OCI-LY7 (cell line): ENCODE results near the gene ATP4A. TPM values are rescaled to one million over a fixed set of nuclear protein-coding genes. Genes with fewer than 3 reads are reported as not detected.

Experiments used
- BruUV-seq: library from RNA; stranded (reverse); fragments of 400-500 nt; replicated peaks from 2 replicates; lab custom pipeline; 2021; lab: Mats Ljungman, UMichigan
- CTCF ChIA-PET: fragments of 300-600 bp; sonication (Branson Sonifier 250); formaldehyde crosslinking; loops from one replicate; lab custom pipeline; 2022; ENCODE audit warnings: antibody characterized with exemption; ENCODE audit not compliant: unreplicated experiment; lab: Charles Lee
- POLR2A ChIA-PET: fragments of 300-600 bp; sonication (Branson Sonifier 250); formaldehyde crosslinking; loops from one replicate; lab custom pipeline; 2022; ENCODE audit warnings: antibody characterized with exemption; lab: Charles Lee
- DNase-seq: peaks from one replicate; pipeline ENCODE4 v3.0.0-alpha.2; 2015; ENCODE audit warnings: low spot score
- H2AFZ ChIP-seq: fragments of 200-600 bp; sonication (generic), shearing (Covaris generic); 2 replicates; pipeline ENCODE4 v1.6.1; 2014; ENCODE audit warnings: mild to moderate bottlenecking, antibody characterized with exemption, low read length, moderate library complexity
- H3K27ac ChIP-seq: fragments of 200-600 bp; sonication (generic); 2 replicates; pipeline ENCODE4 v1.5.1; 2014; ENCODE audit warnings: mixed run types, low read depth, mild to moderate bottlenecking, moderate library complexity, low read length, inconsistent platforms; ENCODE audit not compliant: poor library complexity, severe bottlenecking
- H3K36me3 ChIP-seq: fragments of 200-600 bp; sonication (generic); 2 replicates; pipeline ENCODE4 v1.6.1; 2014; ENCODE audit warnings: mild to moderate bottlenecking, antibody characterized with exemption, low read length, moderate library complexity, mixed read lengths; ENCODE audit not compliant: insufficient read depth
- H3K4me1 ChIP-seq: fragments of 200-600 bp; sonication (generic); 2 replicates; pipeline ENCODE4 v1.5.1; 2014; ENCODE audit warnings: mild to moderate bottlenecking, low read length; ENCODE audit not compliant: insufficient read depth, poor library complexity, severe bottlenecking
- H3K4me2 ChIP-seq: fragments of 200-600 bp; sonication (generic); 2 replicates; pipeline ENCODE4 v1.6.1; 2014; ENCODE audit warnings: mild to moderate bottlenecking, low read length
- H3K4me3 ChIP-seq: fragments of 200-600 bp; sonication (generic); 2 replicates; pipeline ENCODE4 v1.5.1; 2014; ENCODE audit warnings: mild to moderate bottlenecking, low read depth, low read length; ENCODE audit not compliant: poor library complexity, severe bottlenecking
- H3K79me2 ChIP-seq: fragments of 200-600 bp; sonication (generic); 2 replicates; pipeline ENCODE4 v1.6.1; 2016; ENCODE audit warnings: low read depth, mild to moderate bottlenecking, low read length, moderate library complexity, mixed read lengths; ENCODE audit not compliant: insufficient read depth
- H3K9me2 ChIP-seq: fragments of 200-600 bp; sonication (generic); 2 replicates; pipeline ENCODE4 v1.6.1; 2016; ENCODE audit warnings: mild to moderate bottlenecking, low read length, mixed read lengths; ENCODE audit not compliant: insufficient read depth
- H3K9me3 ChIP-seq: fragments of 200-600 bp; sonication (generic); 2 replicates; pipeline ENCODE4 v1.6.1; 2014; ENCODE audit warnings: mild to moderate bottlenecking, mixed run types, low read length, mixed read lengths
- H4K20me1 ChIP-seq: fragments of 200-600 bp; sonication (generic); 2 replicates; pipeline ENCODE4 v1.6.1; 2014; ENCODE audit warnings: mild to moderate bottlenecking, antibody characterized with exemption, low read length, moderate library complexity, mixed read lengths; ENCODE audit not compliant: insufficient read depth
- CTCF ChIP-seq: fragments of 200-600 bp; sonication (generic); conservative IDR thresholded peaks from 2 replicates; pipeline ENCODE4 v1.5.1; 2014; ENCODE audit warnings: mild to moderate bottlenecking, antibody characterized with exemption, low read length, moderate library complexity, mixed read lengths
- EZH2phosphoT487 ChIP-seq: fragments of 200-600 bp; sonication (generic); IDR thresholded peaks from 2 replicates; pipeline ENCODE4 v1.6.1; 2018; ENCODE audit warnings: low read depth, borderline replicate concordance, mild to moderate bottlenecking, mixed run types, antibody characterized with exemption, low read length, moderate library complexity, mixed read lengths
- intact Hi-C: fragments of 100-400 bp; cut with micrococcal nuclease; formaldehyde crosslinking; loops from one replicate; pipeline ENCODE4 v1.10.0; 2022; ENCODE audit not compliant: unreplicated experiment
- total RNA-seq, 2 experiments: library from RNA; depleted of rRNA in 1 of 2; stranded (reverse); fragments of >200 nt in 1 of 2; shearing (Covaris generic) in 1 of 2; gene quantifications; 2 replicates each; pipeline ENCODE4 v1.2.3, GENCODE V29; 2014 to 2022

Gene ATP4A
- total RNA-seq, 2 experiments from 2014 or later: 0.36 to 0.92 TPM

GRCh38 chr19:35501684-35502083 lies 61.8 kb downstream of the ATP4A start:
- ChIA-PET POLR2A (no interaction called here), CTCF (no interaction called here)
- no peaks in the 10 kb centered on the region for H3K9me2 ChIP-seq
- H3K4me1 ChIP-seq: no peaks in the 10 kb centered on the region
- no peak overlapping the region for H3K27ac ChIP-seq
- no peaks in the 10 kb centered on the region for H3K79me2 ChIP-seq
- H3K4me3 ChIP-seq: no peak overlapping the region
- H4K20me1 ChIP-seq: no peaks in the 10 kb centered on the region
- H3K36me3 ChIP-seq: no peaks in the 10 kb centered on the region
- TF ChIP-seq EZH2phosphoT487 (no peak), CTCF (no peak)
- H3K9me3 ChIP-seq: no peaks in the 10 kb centered on the region
- intact Hi-C loops: no loop called here
- no peak overlapping the region for H2AFZ ChIP-seq
- no TSS peak for BruUV-seq
- H3K4me2 ChIP-seq: no peak overlapping the region
- no peak for DNase-seq

- CTCF ChIA-PET: no interaction called here
- H3K4me3 ChIP-seq: no peak overlapping the region
- POLR2A ChIA-PET: no interaction called here
- DNase-seq: no peak
- H3K79me2 ChIP-seq: no peaks in the 10 kb centered on the region
- no peak overlapping the region for H2AFZ ChIP-seq
- no peaks in the 10 kb centered on the region for H4K20me1 ChIP-seq
- H3K4me1 ChIP-seq: no peaks in the 10 kb centered on the region
- no peak for TF ChIP-seq EZH2phosphoT487
- TF ChIP-seq CTCF: no peak
- no TSS peak for BruUV-seq
- intact Hi-C loops: no loop called here
- H3K36me3 ChIP-seq: no peaks in the 10 kb centered on the region
- no peaks in the 10 kb centered on the region for H3K9me2 ChIP-seq
- H3K4me2 ChIP-seq: no peak overlapping the region
- no peak overlapping the region for H3K27ac ChIP-seq
- H3K9me3 ChIP-seq: no peaks in the 10 kb centered on the region
Measured at GRCh38 chr19:35500611-35501010, 62.8 kb downstream of the ATP4A start.

Other genes with a start within 250 kb of the ATP4A start
- gene CD22, start 234.5 kb downstream of the ATP4A start, total RNA-seq (2014; rRNA removed; shearing (Covaris generic)): 312 and 413 TPM in 2 replicates
- 972 TPM in 2 replicates for gene CD22, start 234.5 kb downstream of the ATP4A start, total RNA-seq (2022)
- 8.5 and 11.4 TPM in 2 replicates for gene FFAR1, start 215.8 kb downstream of the ATP4A start, total RNA-seq (2014; rRNA removed; shearing (Covaris generic))
- 9.8 and 11.6 TPM in 2 replicates for gene FFAR1, start 215.8 kb downstream of the ATP4A start, total RNA-seq (2022)
- 0.72 TPM in 1 of 2 replicates, not detected in the other for gene FFAR3, start 205.2 kb downstream of the ATP4A start, total RNA-seq (2014; rRNA removed; shearing (Covaris generic))
- 0.19 and 0.31 TPM in 2 replicates for gene FFAR3, start 205.2 kb downstream of the ATP4A start, total RNA-seq (2022)
- 0.06 TPM in 1 of 2 replicates, not detected in the other for gene GPR42, start 192.6 kb downstream of the ATP4A start, total RNA-seq (2014; rRNA removed; shearing (Covaris generic))
- not detected in 2 replicates for gene GPR42, start 192.6 kb downstream of the ATP4A start, total RNA-seq (2022)
- gene FFAR2, start 115.4 kb downstream of the ATP4A start, total RNA-seq (2014; rRNA removed; shearing (Covaris generic)): not detected in 2 replicates
- not detected in 2 replicates for gene FFAR2, start 115.4 kb downstream of the ATP4A start, total RNA-seq (2022)
- not detected in 2 replicates for gene KRTDAP, start 73.2 kb downstream of the ATP4A start, total RNA-seq (2014; rRNA removed; shearing (Covaris generic))
- not detected in 2 replicates for gene KRTDAP, start 73.2 kb downstream of the ATP4A start, total RNA-seq (2022)
- not detected in 2 replicates for gene DMKN, start 50.0 kb downstream of the ATP4A start, total RNA-seq (2014; rRNA removed; shearing (Covaris generic))
- gene DMKN, start 50.0 kb downstream of the ATP4A start, total RNA-seq (2022): not detected in 2 replicates
- gene SBSN, start 35.3 kb downstream of the ATP4A start, total RNA-seq (2014; rRNA removed; shearing (Covaris generic)): not detected in 2 replicates
- not detected in 2 replicates for gene SBSN, start 35.3 kb downstream of the ATP4A start, total RNA-seq (2022)
- gene GAPDHS, start 30.2 kb downstream of the ATP4A start, total RNA-seq (2014; rRNA removed; shearing (Covaris generic)): not detected in 2 replicates
- gene GAPDHS, start 30.2 kb downstream of the ATP4A start, total RNA-seq (2022): not detected in 2 replicates
- 83.2 and 85.8 TPM in 2 replicates for gene TMEM147, start 18.0 kb downstream of the ATP4A start, total RNA-seq (2014; rRNA removed; shearing (Covaris generic))
- gene TMEM147, start 18.0 kb downstream of the ATP4A start, total RNA-seq (2022): 40.9 and 47.1 TPM in 2 replicates
- not detected in 2 replicates for gene PMIS2, start 22.5 kb upstream of the ATP4A start, total RNA-seq (2014; rRNA removed; shearing (Covaris generic))
- gene PMIS2, start 22.5 kb upstream of the ATP4A start, total RNA-seq (2022): not detected in 2 replicates
- 61.5 and 66.8 TPM in 2 replicates for gene HAUS5, start 49.1 kb upstream of the ATP4A start, total RNA-seq (2014; rRNA removed; shearing (Covaris generic))
- 58.1 and 59.7 TPM in 2 replicates for gene HAUS5, start 49.1 kb upstream of the ATP4A start, total RNA-seq (2022)
- 62.0 and 73.6 TPM in 2 replicates for gene RBM42, start 65.4 kb upstream of the ATP4A start, total RNA-seq (2014; rRNA removed; shearing (Covaris generic))
- 105 and 115 TPM in 2 replicates for gene RBM42, start 65.4 kb upstream of the ATP4A start, total RNA-seq (2022)
- gene ETV2, start 78.1 kb upstream of the ATP4A start, total RNA-seq (2014; rRNA removed; shearing (Covaris generic)): 0.25 and 0.57 TPM in 2 replicates
- 1.7 and 2.0 TPM in 2 replicates for gene ETV2, start 78.1 kb upstream of the ATP4A start, total RNA-seq (2022)
- 404 and 536 TPM in 2 replicates for gene COX6B1, start 84.7 kb upstream of the ATP4A start, total RNA-seq (2014; rRNA removed; shearing (Covaris generic))
- gene COX6B1, start 84.7 kb upstream of the ATP4A start, total RNA-seq (2022): 373 and 395 TPM in 2 replicates
- gene UPK1A, start 102.9 kb upstream of the ATP4A start, total RNA-seq (2014; rRNA removed; shearing (Covaris generic)): not detected in 2 replicates
- not detected in 2 replicates for gene UPK1A, start 102.9 kb upstream of the ATP4A start, total RNA-seq (2022)
- gene ZBTB32, start 140.9 kb upstream of the ATP4A start, total RNA-seq (2014; rRNA removed; shearing (Covaris generic)): not detected in 2 replicates
- gene ZBTB32, start 140.9 kb upstream of the ATP4A start, total RNA-seq (2022): not detected in 2 replicates
- 18.0 and 25.2 TPM in 2 replicates for gene KMT2B, start 154.3 kb upstream of the ATP4A start, total RNA-seq (2014; rRNA removed; shearing (Covaris generic))
- gene KMT2B, start 154.3 kb upstream of the ATP4A start, total RNA-seq (2022): 56.2 and 57.2 TPM in 2 replicates
- 8.5 and 11.4 TPM in 2 replicates for gene IGFLR1, start 178.8 kb upstream of the ATP4A start, total RNA-seq (2014; rRNA removed; shearing (Covaris generic))
- gene IGFLR1, start 178.8 kb upstream of the ATP4A start, total RNA-seq (2022): 18.3 and 21.5 TPM in 2 replicates
- gene U2AF1L4, start 181.8 kb upstream of the ATP4A start, total RNA-seq (2014; rRNA removed; shearing (Covaris generic)): 16.1 and 33.6 TPM in 2 replicates
- 35.2 and 37.5 TPM in 2 replicates for gene U2AF1L4, start 181.8 kb upstream of the ATP4A start, total RNA-seq (2022)
- 20.8 and 25.7 TPM in 2 replicates for gene PSENEN, start 182.0 kb upstream of the ATP4A start, total RNA-seq (2014; rRNA removed; shearing (Covaris generic))
- 51.0 and 53.7 TPM in 2 replicates for gene PSENEN, start 182.0 kb upstream of the ATP4A start, total RNA-seq (2022)
- gene LIN37, start 184.9 kb upstream of the ATP4A start, total RNA-seq (2014; rRNA removed; shearing (Covaris generic)): 6.0 and 11.6 TPM in 2 replicates
- 11.7 and 20.0 TPM in 2 replicates for gene LIN37, start 184.9 kb upstream of the ATP4A start, total RNA-seq (2022)
- gene HSPB6, start 193.4 kb upstream of the ATP4A start, total RNA-seq (2014; rRNA removed; shearing (Covaris generic)): not detected in 2 replicates
- 1.7 and 1.8 TPM in 2 replicates for gene HSPB6, start 193.4 kb upstream of the ATP4A start, total RNA-seq (2022)
- 15.2 and 17.2 TPM in 2 replicates for gene PROSER3, start 194.5 kb upstream of the ATP4A start, total RNA-seq (2014; rRNA removed; shearing (Covaris generic))
- gene PROSER3, start 194.5 kb upstream of the ATP4A start, total RNA-seq (2022): 66.1 and 70.6 TPM in 2 replicates
- 15.1 and 21.3 TPM in 2 replicates for gene ARHGAP33, start 211.9 kb upstream of the ATP4A start, total RNA-seq (2014; rRNA removed; shearing (Covaris generic))
- 94.6 and 130 TPM in 2 replicates for gene ARHGAP33, start 211.9 kb upstream of the ATP4A start, total RNA-seq (2022)
- not detected in 2 replicates for gene PRODH2, start 249.2 kb upstream of the ATP4A start, total RNA-seq (2014; rRNA removed; shearing (Covaris generic))
- not detected in 2 replicates for gene PRODH2, start 249.2 kb upstream of the ATP4A start, total RNA-seq (2022)